HG02759 (cell line): ENCODE data around the gene TMEM92.
"Not testable (repeated sequence)": the region's sequence is repeated elsewhere in the genome, so short reads cannot be mapped to it uniquely, and the experiment has no call there.

ENCODE experiments used
- ATAC-seq: cut with Tn5 transposase; IDR thresholded peaks from one replicate; pipeline ENCODE4 v1.9.1; 2021; ENCODE audit warnings: mild to moderate bottlenecking, moderate library complexity; ENCODE audit not compliant: unreplicated experiment

The TMEM92 gene

DNA sequence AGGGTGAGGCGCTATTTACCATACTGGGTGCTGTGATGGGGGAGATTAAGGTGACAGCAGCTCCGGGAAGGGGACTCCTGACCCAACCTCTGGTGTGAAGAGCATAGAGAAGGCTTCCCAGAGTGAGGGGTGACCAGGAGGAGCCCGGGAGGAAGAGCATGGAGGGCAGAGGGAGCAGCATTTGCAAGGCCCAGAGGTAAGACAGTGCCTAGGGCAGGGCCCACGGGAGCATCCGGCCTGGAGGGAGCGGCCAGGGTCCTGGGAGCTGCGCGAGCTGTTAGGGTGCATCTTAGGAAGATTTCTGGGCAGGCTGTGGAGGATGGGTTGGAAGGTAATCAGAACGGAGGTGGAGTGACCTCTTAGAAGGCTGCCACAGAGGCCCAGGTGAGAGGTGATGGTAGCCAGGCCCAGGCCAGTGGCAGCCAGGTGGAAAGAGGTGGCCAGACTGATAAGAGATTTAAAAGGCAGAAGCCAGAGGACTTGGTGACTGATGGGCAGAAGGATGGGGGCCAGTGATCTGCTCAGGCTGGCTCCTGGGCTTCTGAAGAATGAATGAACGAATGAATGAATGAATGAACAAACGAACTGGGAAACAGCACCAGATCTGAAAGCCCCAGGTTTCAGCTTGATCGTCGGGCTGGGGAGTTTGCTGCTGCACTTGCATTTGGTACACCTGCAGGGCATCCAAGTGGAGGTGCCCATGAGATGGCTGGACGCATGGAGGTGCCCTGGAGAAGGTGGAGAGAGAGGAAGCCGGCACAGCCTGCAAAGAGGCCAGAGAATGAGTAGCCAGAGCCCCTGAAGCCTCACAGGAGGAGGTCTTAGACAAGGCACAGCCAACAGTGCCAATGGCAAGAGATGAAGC lies 13.0 kb upstream of the TMEM92 start:
- no peak for ATAC-seq

DNA sequence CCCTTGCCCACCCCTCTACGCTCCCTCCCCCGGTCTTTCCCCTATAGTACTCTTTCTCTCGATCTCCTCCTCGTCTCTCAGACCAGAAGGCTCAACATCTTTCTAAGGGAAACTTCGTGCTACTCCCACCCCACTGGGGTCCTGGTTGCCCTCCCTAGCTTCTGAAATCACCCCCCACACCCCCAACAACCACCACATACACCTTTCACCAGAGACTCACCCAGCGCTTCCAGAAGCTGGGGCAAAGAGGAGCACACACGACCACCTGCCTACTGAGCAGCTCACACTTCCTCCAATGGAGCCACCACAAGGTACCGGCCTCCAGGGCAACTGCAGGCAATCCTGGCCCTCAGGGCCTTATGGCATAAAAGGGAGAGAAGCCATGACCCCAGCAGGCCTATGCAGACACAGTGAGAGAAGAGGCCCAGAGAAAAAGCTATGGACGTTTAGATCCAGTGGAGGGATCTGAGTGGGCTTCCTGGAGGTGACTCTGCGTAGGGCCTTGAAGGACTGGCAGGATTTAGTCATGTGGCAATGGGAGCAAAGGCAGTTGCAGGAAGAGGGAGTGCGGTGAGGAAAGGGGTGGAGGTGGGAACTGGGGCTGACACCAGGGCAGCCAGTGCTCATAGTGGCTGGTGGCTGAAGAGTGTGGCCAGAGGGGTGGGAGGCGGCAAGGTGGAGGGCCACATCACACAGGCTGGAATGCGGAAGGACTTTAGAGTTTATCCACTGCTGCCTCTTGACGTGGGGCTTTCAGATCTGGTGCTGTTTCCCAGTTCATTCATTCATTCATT lies 12.1 kb upstream of the TMEM92 start:
- ATAC-seq = no peak

DNA sequence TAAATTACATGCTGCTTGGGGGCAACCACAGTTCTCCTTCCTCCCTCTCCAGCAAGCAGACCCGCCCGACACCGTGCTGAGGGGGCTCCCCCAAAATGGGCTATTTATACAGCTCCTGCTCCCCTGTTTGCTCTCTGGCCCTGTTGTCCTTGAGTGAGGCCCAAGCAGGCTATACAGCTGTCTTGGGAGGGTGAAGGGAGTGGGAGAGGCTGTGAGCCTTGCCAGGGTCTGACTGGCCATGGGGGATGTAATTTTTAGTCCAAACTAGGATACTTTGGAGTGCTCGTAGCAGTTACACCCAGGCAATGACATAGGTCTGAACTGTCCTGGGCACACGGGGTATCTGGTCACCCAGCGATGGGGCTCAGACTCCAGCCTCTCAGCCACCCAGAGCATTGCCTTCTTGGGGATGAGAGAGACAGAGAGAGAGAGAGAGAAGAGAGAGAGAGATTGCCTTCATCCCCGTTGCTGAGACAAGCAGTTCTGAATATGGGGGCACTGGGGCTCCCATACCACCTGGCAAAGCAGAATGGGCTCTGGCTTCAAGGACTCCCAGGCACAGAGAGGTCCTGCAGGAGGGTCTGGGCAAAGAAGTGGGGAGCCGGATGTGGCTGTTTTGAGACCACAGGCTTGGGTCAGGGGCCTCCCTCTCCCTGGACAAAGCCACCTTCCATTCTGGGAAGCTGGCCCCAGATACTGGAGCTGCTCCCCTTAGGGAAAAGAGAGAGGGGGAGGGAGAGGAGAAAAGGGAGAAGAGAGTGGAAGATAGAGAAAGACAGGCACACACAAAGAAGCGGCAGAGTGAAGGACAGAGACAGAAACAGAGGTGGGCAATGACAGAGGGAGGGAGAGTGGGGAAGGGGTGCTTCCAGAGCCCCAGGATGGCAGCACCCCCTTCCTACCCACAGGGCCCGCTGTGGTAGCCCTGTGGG lies 10.7 kb upstream of the TMEM92 start:
- no peak for ATAC-seq

DNA sequence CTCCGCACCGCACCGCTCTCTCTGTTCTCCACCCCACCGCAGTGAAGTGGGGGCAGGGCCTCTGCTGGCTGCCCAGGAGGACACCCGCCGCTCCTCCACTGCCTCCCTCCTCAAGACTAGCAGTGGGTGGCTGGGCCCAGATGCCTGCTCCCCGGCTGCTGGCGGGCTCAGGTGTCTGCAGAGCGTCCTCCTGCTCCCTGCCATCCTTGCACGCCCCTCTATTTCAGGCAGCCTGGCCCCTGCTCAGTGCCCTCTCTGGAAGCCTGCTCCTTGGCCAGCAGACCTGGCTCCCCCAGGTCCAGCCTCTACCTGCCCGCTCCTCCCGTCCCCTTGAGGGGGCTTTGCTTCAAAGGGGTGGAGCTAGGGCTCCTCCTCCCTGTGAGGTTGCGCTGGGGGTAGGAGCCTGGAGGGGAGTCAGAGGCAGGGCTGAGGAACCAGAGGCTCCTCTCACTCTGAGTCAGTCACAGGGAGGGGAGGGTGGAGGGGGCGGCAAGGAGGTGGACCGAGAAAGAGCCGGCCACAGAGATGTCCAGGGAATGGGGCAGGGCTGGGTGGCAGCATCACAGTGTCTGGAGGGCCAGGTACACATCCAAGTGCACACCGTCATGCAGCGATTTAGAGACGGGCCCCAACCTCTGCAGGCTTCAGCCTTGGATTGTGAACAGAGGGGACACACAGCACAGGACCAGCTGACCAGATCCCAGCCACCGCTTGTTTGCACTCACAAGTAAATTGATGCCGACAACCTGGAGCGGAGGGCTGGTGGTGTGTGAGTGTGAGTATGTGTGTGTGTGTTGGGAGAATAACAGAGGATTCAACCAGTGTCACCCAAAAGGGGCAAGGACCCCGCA lies 9.8 kb upstream of the TMEM92 start:
- ATAC-seq = no peak

DNA sequence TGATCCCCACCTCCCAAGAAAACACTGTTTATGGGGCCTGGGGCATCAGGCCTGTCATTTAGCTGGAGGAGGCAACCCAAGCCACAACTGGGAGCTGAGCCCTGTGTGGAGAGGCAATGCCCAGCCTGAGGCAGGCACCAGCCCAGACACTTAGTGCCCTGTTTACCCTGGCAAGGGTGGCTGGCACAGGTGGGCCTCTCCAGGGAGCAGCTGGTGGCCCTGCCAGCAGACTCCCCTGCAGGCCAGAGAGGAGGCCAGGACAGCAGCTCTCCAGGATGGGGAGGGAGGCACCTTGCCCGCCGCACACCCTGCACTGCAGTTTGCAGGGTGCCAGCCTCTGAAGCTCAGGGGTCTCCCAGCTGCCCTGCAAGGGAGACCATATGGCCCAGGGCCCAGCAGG lies 9.1 kb upstream of the TMEM92 start:
- ATAC-seq = no peak

DNA sequence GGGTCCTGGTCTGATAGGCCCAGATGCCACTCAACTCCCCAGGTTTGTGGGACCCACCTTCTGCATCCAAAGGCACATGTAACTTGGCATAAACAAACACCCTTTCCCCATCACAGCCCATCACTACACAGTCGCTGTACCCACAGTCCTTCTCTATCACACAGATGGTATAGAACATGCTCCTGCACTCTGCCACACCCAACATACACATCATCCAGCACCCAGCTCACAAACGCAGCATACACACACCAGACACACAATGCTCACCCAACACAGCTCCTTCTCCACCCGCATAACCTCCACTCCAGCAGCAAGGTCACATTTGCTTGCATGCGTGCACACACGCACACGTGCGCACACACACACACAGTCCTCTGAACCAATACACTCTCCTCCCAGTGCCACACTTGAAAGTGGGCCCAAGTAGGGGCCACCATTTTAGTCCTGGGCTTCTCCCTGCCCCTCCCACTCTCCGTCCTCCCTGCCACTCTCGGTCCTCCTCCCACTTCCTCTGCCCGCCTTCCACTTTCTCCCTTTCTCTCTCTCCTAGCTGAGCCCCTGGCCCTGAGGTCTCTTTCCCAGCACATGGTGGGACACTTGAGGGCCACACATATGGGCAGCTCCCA lies 8.5 kb upstream of the TMEM92 start:
- no peak for ATAC-seq

DNA sequence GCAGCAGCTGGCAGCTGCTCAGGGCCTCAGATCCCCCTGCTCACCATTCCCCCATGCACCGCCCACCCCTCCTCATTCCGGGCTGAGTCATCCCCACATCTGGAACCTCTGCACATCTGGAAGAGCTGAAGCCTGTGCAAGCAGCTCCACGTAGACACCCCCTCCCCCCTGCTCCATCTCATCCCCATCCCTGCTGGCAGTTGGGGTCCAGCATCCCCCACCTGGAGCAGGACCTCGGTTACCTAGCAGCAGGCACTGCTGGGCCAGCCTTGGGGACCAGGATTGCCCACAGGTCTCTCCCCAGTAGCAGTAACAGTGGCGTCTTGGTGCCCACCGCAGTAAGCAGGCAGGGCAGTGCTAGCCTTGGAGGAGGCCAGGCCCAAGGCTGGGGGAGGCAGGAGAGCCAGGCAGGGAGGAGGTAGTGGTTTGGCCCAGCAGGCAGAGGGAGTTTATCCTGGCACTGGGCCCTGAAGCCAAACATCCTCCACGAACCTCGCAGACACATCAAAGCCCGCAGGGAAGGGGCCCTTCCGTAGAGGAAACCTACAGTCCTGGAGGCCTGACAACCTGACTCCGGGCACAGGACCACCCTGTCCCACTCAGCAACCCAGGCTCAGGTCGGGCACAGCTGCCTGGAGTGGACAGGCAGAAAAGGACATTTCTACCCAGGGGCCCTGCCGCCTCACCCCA lies 7.7 kb upstream of the TMEM92 start:
- ATAC-seq = no peak

DNA sequence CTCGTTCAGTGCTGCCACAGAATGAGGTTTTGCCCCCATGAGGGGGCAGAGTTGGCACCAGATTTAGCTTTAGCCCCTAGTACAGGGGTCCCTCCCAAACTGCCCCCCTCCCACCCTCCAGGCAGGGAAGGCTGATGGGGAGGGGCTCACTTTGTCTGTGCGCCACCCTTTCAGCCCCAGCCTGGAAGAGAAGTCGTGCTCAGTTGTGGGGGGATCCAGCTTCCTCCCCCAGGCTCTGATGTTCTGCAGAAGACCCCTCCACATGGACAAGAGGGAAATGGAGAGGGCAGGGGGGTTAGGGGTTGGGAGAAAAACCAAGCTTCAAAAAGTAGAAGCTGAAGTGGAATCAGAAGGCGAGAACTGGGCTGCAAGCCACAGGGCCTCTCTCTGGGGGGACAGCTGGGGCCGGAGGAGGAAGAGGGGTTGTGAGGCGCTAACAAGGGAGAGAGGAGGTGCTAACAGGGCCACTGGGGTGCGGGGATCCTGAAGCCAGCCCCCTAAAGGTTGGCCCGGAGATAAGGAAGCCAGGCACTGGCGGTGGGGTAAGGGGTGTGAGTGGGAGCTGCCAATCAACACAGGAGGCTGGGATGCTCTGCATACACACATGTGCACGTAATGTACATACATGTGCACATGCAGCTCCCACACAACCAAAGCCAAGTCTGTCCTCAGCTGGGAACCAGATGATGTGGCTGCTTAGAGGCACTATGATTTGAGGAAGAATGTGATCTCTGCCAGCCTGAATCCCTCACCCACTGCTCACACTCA lies 7.0 kb upstream of the TMEM92 start:
- no peak for ATAC-seq

DNA sequence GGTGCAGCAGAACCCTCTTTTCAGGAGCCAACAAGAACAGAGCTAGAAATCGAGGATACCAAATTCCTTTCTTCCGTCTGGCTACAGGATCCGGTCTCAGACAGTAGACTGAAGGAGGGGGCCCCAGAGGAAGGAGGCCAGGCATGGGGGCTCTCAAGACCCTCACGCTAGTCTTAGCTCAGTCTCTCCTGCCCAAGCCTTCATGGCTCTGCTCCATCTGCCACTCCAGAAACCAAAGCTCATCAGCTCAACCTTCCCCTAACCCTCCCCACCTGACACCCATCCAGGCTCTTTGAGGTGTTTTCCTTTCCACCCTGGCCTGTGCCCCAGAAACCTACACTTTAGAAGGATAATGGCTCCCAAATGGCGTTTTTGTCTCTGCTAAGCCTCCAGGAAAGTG lies 6.2 kb upstream of the TMEM92 start:
- no peak for ATAC-seq

DNA sequence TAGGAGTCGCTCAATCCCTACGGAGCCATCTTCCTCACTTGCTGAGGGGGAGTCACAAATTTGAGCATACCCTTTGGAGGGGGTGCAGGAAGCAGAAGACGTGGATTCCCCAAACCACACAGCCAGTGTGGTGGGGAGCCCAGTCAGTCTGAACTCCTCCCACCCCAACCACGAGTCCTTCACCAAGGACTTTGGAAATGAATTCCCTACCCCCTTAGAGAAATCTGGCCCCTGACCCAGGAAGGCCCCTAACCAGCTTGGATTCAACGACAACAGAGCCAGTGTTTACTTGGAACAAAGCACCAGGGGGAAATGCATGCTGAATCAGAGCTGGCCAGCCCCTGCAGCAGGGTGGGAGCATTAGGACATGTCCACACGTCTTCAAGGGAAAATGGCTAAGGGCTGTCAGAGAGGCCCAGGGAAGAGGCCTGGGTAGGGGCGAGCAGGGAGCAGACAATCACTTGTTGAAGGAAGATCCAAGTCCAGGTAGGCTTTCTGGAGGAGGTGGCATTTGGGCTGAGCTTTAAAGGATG lies 5.5 kb upstream of the TMEM92 start:
- no peak for ATAC-seq

DNA sequence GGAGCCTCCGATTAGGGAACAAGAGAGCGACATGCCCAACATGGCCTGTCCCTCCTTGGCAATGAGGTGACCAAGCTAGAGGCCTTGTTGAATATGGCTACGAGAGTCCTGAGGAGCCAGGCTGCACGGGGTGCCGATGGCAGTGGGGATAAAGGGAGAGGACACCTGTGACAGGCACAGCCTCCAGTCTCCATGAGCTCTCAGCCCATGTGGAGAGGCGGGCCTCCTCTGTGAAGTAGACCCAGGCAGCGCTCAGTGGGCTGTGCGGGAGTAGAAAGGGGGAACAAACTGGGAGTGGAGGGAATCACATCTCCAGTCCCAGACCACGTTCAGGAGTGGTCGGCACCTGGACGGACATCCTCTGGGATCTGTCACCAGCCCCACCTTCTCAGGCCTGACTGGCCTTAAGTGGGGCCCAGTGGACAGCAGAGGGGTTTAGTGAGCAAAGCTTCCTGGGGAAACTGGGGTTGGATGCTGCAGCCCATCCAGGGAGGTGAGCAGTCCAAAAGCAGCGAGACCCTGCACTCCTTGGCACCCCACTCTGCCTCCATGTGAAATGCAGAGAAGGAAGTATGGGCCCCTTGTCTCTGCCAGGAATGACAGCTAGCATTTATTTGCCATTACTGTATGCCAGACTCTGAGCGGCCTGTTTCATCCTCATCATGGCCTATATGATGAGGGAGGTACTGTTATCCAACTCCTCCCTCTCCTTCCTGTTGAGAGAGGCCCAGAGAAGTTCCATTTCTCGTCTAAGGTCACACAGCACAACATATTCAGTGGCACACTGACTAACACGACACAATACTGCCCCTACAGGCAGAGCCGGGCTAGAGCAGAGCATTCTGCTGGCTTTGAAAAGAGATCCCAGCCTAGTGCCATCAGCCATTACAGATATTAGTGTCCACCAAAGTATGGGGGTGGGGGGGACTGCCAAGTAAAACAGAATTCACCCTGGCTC lies 4.5 kb upstream of the TMEM92 start:
- ATAC-seq = no peak

DNA sequence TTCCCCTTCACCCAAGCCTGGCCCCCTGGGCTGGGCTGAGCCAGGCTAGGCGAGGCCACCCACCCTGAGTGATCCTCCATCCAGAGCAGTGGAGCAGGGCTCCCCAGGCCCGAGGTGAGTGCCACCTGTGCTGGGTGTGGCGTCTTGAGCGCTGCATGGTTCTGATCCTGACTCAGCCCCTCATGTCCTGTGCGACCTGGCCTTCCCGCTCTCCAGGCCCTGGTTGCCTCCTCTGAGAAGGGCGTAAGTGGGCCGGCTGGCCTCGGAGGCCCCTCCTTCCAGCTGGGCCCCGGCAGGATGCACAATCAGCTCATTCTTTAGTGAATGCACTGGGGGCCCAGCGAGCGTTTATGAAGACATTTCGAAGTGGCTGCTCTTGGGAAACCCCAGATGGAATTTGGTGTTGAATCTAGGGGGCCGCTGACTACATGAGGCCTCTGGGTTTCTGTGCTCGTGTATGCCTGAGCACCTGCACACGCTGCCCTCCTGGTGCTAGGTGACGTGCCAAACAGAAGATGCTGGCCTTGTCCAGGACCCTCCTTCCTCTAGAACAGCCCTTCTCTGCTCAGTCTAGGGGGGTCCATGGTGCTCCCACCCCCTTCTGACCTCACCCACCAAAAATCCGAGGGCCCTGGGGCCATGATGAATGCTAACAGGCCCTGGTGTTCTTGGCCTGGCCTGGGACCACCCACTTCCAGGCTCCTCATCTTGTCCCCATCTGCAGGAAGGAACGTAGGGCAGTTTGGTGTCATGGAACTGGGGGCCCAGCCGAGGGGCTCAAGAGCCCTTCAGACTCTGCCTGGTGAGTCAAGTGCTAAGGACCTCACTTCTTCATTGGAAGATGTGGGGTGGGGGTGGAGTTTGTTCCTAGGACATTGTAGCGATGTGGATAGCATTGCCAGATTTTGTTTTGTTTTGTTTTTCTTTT lies 3.6 kb upstream of the TMEM92 start:
- ATAC-seq = no peak

DNA sequence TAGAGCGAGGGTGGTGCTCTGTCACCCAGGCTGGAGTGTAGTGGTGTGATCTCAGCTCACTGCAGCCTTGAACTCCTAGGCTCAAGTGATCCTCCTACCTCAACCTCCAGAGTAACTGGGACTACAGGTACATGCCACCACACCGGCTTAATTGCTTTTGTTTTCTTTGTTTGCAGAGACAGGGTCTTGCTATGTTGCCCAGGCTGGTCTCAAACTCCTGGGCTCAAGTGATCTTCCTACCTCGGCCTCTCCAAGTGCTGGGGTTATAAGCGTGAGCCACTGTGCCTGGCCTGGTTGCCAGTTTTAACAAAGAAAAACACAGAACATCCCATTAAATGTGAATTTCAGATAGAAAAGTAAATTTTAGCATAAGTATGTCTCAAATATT lies 2.9 kb upstream of the TMEM92 start:
- not testable (repeated sequence) for ATAC-seq

DNA sequence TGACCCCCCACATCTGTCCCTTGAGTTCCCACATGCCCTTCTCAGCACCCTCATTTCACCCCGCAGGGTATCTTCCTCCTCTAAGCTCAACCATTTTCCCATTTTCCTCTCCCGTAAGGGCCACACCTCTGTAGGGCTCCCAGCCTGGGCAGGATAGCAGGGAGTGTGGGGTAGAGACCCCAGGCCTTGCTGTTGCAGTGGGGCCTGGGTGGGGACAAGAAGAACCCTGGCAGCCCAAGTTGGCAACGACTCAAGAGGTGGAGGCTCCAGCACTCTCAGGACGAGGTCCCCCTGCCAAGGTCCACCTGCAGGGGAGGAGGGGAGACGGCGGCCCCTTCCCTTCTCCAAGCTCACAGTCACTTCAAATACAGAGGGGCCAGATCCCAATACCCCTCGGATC lies 2.0 kb upstream of the TMEM92 start:
- no peak for ATAC-seq

DNA sequence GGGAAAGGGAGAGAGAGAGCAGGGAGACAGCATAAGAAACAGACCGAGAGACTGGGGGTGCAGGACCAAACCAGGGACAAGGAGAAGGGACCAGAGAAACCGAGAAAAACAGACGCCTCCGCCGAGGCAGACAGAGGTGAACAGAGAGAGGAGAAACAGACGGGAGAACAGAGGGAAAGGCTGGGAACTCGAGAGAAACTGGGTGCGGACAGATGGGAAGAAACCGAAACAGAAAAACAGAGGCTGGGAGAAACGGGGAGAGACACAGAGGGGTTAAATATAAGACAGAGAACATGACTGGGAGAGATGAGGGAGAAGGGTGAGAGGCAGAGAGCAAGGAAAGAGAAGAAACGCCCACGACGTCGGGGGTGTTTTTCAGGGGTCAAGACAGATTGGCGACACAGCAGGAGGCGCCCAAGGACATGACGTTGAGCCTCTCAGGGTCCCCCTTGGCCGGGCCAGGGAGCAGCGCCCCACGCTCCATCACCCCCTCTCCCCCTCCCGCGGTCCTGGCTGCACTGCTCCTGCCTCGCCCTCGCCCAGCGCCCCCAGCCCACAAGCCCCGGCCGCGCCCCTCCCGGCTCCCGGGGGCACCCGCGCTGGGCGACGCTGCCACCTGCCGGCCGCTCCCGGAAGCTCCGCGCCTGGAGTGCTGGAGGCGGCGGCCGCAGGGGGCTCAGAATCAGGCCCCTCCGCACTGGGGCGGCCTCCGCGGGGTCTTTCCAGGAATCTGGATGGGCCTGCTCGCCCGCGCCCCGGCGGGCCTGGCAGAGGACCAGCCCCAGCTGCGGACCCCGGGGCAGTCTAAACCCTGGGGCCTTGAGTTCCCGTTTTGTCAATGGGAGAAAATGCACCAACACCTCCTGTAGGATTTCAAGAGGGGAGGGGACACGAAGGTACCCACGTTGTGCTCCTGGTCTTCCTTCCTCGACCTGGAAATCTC lies 1.3 kb upstream of the TMEM92 start:
- no peak for ATAC-seq
